K562 (cell line): ENCODE measurements around the gene CD22. TPM values are rescaled to one million over a fixed set of nuclear protein-coding genes. Genes with fewer than 3 reads are reported as not detected.

ENCODE experiments used
- ESRRA ChIP-seq: fragments of 450-650 bp; IDR thresholded peaks from 2 replicates; pipeline ENCODE4 v1.6.1; 2014; ENCODE audit warnings: low read depth, mild to moderate bottlenecking, moderate library complexity, borderline replicate concordance
- GTF3C2 ChIP-seq: IDR thresholded peaks from 3 replicates; pipeline ENCODE4 v1.6.1; 2011; ENCODE audit warnings: borderline replicate concordance, mild to moderate bottlenecking, moderate library complexity; ENCODE audit not compliant: insufficient read length; ENCODE audit errors: extremely low read depth
- HDAC8 ChIP-seq: fragments of 450-650 bp; IDR thresholded peaks from 2 replicates; pipeline ENCODE4 v1.6.1; 2016; ENCODE audit warnings: mild to moderate bottlenecking, missing genetic modification characterization, moderate library complexity, missing compliant biosample characterization
- KAT7 ChIP-seq: sonication (generic); formaldehyde crosslinking; IDR thresholded peaks from 2 replicates; pipeline ENCODE4 v1.8.0; 2022; ENCODE audit warnings: missing genetic modification reagents, mild to moderate bottlenecking, borderline replicate concordance
- MEIS2 ChIP-seq: fragments of 450-650 bp; IDR thresholded peaks from 2 replicates; pipeline ENCODE4 v1.6.1; 2014; ENCODE audit warnings: mild to moderate bottlenecking; ENCODE audit not compliant: partially characterized antibody
- SNAPC5 ChIP-seq: fragments of 250-450 bp; sonication (Bioruptor Pico); IDR thresholded peaks from 2 replicates; pipeline ENCODE4 v1.8.0; 2021; ENCODE audit warnings: moderate library complexity, mild to moderate bottlenecking, inconsistent platforms
- SRSF7 ChIP-seq: fragments of 200-400 bp; formaldehyde crosslinking; optimal IDR thresholded peaks from 2 replicates; pipeline ENCODE3; 2017; ENCODE audit warnings: mild to moderate bottlenecking, low read depth, low read length
- TSHZ1 ChIP-seq: fragments of 250-450 bp; sonication (Bioruptor Pico); IDR thresholded peaks from 2 replicates; pipeline ENCODE4 v1.4.0; 2020; ENCODE audit warnings: mild to moderate bottlenecking, moderate library complexity
- UBTF ChIP-seq, 2 experiments: IDR thresholded peaks; 2 replicates each; pipeline ENCODE4 v1.6.1; 2012; ENCODE audit warnings: improper control_type of control experiment in 2 of 2, low read depth in 2 of 2, low read length in 2 of 2, borderline replicate concordance in 1 of 2
- ZBTB49 ChIP-seq: sonication (generic); formaldehyde crosslinking; IDR thresholded peaks from 2 replicates; pipeline ENCODE4 v1.8.0; 2022; ENCODE audit warnings: missing genetic modification reagents, mild to moderate bottlenecking, borderline replicate concordance
- ZFP30 ChIP-seq: fragments of 250-450 bp; sonication (Bioruptor Pico); IDR thresholded peaks from 2 replicates; pipeline ENCODE4 v1.8.0; 2022; ENCODE audit warnings: moderate library complexity, mild to moderate bottlenecking, inconsistent platforms, borderline replicate concordance
- ZNF217 ChIP-seq: sonication (generic); formaldehyde crosslinking; IDR thresholded peaks from 2 replicates; pipeline ENCODE4 v1.8.0; 2022; ENCODE audit warnings: mild to moderate bottlenecking, missing genetic modification reagents
- ZNF79 ChIP-seq: fragments of 250-450 bp; sonication (Bioruptor Pico); IDR thresholded peaks from 2 replicates; pipeline ENCODE4 v1.4.0; 2020; ENCODE audit warnings: low read depth, mild to moderate bottlenecking, moderate library complexity
- polyA plus RNA-seq, 8 experiments: library from polyadenylated mRNA; depleted of rRNA in 4 of 8; stranded (reverse) in 5 of 8; unstranded in 3 of 8; fragments of >200 nt; fragmentation: Nextera tagmentation in 2 of 8; fragmentation: Illumina TruSeq in 1 of 8; extraction: Ambion mirVana in 2 of 8; extraction: Trizol in 1 of 8; gene quantifications; 2 replicates each; pipeline versions ENCODE4 v1.2.1 to v1.2.3, GENCODE V29; 2011 to 2014; ENCODE audit warnings: inconsistent platforms in 1 of 8, missing spikeins in 1 of 8
- total RNA-seq, 7 experiments: library from RNA; depleted of rRNA in 6 of 7; stranded (reverse); fragments of >200 nt in 6 of 7; fragmentation: Illumina TruSeq in 2 of 7; extraction: Trizol in 2 of 7; gene quantifications; 2 replicates each; pipeline versions ENCODE4 v1.2.1 to v1.2.3, GENCODE V29; 2011 to 2021; ENCODE audit warnings: low replicate concordance in 1 of 7

The CD22 gene
- total and polyA plus RNA-seq, 9 of the 15 experiments (the other 6 are each of a cell fraction or from before 2014, with no cell fraction given), result 0.29 to 5.0 (median 3.5) TPM

GRCh38 chr19:35392742-35393715 is 64.0 kb downstream of the CD22 start (continued):
- TF ChIP-seq UBTF (IDR thresholded peaks at IDR 0.05; ENCODE audit: borderline replicate concordance in 1 of 2, low read depth in 2 of 2, low read length in 2 of 2) (no peak), KAT7 (CRISPR knock-in tag) (no peak), SRSF7 (no peak), MEIS2 (no peak), SNAPC5 (CRISPR knock-in tag) (no peak), ZNF217 (CRISPR knock-in tag) (no peak), ZBTB49 (CRISPR knock-in tag) (no peak), ESRRA (no peak), ZNF79 (CRISPR knock-in tag) (no peak), TSHZ1 (CRISPR knock-in tag) (no peak), HDAC8 (tag) (no peak), GTF3C2 (no peak), ZFP30 (no peak)
